ENCODE data around the gene CHGA.

CHGA gene

DNA sequence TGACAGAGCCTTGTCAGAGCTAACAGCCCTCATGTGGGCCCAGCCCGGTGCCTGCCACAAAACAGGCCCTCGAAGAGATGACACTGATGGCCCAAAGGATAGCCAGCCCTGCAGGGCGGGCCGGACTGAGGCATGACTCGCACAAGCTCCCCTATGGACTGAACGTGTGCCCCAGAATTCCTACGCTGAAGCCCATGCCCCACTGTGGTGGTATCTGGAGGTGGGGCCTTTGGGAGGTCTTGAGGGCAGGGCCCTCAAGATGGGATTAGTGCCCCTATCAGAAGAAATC is 38.6 kb downstream of the CHGA start:
- peak overlapping the region; percentile 49 for H3K27ac ChIP-seq
- DNase-seq (ENCODE audit: low spot score), result no peak
- ChIA-PET CTCF (interaction anchor here (1.0 to 1.1 kb wide), 2 partner anchors 9 to 152 kb away, joined by 4 read pairs; no protein-coding TSS in a partner anchor), POLR2A (ENCODE audit: low non-redundant PET) (no interaction called here)
- TF ChIP-seq, protein P1, sequence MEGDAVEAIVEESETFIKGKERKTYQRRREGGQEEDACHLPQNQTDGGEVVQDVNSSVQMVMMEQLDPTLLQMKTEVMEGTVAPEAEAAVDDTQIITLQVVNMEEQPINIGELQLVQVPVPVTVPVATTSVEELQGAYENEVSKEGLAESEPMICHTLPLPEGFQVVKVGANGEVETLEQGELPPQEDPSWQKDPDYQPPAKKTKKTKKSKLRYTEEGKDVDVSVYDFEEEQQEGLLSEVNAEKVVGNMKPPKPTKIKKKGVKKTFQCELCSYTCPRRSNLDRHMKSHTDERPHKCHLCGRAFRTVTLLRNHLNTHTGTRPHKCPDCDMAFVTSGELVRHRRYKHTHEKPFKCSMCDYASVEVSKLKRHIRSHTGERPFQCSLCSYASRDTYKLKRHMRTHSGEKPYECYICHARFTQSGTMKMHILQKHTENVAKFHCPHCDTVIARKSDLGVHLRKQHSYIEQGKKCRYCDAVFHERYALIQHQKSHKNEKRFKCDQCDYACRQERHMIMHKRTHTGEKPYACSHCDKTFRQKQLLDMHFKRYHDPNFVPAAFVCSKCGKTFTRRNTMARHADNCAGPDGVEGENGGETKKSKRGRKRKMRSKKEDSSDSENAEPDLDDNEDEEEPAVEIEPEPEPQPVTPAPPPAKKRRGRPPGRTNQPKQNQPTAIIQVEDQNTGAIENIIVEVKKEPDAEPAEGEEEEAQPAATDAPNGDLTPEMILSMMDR (conservative IDR thresholded peaks at IDR 0.05; ENCODE audit: low read depth), result no peak

- ChIA-PET CTCF (interaction anchor here (1.0 to 1.1 kb wide), 2 partner anchors 10 to 151 kb away, joined by 4 read pairs; no protein-coding TSS in a partner anchor), POLR2A (ENCODE audit: low non-redundant PET) (no interaction called here)
- DNase-seq (ENCODE audit: low spot score), result no peak
- TF ChIP-seq, protein P1 (conservative IDR thresholded peaks at IDR 0.05; ENCODE audit: low read depth), result no peak
- peak overlapping the region; percentile 49 for H3K27ac ChIP-seq
Measured at GRCh38 chr14:92962031-92962830, 39.3 kb downstream of the CHGA start.

DNA sequence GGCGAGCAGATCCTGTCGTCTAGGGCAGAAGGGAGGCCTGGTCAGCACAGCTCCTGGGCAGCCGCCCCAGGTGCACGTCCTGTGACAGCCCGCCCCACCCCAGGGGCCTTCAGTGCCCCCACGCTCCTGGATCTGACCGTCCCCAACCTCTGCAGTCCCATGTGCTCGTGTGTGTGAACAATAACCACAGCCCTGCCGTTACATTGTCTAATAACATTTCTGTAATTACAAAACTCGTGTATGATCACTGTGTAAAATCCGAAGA is 39.8 kb downstream of the CHGA start:
- H3K27ac ChIP-seq, result no peak overlapping the region
- ChIA-PET CTCF (no interaction called here), POLR2A (ENCODE audit: low non-redundant PET) (no interaction called here)
- no peak for DNase-seq (ENCODE audit: low spot score)
- TF ChIP-seq, protein P1 (conservative IDR thresholded peaks at IDR 0.05; ENCODE audit: low read depth), result no peak

GRCh38 chr14:92963301-92964123 is 40.6 kb downstream of the CHGA start:
- H3K27ac ChIP-seq, result peak overlapping the region; percentile 50
- TF ChIP-seq, protein P1 (conservative IDR thresholded peaks at IDR 0.05; ENCODE audit: low read depth), result no peak
- no peak for DNase-seq (ENCODE audit: low spot score)
- ChIA-PET CTCF (interaction anchor here (0.6 to 1.8 kb wide), 2 partner anchors 11 to 74 kb away, joined by 4 to 7 read pairs; no protein-coding TSS in a partner anchor), POLR2A (ENCODE audit: low non-redundant PET) (no interaction called here)

DNA sequence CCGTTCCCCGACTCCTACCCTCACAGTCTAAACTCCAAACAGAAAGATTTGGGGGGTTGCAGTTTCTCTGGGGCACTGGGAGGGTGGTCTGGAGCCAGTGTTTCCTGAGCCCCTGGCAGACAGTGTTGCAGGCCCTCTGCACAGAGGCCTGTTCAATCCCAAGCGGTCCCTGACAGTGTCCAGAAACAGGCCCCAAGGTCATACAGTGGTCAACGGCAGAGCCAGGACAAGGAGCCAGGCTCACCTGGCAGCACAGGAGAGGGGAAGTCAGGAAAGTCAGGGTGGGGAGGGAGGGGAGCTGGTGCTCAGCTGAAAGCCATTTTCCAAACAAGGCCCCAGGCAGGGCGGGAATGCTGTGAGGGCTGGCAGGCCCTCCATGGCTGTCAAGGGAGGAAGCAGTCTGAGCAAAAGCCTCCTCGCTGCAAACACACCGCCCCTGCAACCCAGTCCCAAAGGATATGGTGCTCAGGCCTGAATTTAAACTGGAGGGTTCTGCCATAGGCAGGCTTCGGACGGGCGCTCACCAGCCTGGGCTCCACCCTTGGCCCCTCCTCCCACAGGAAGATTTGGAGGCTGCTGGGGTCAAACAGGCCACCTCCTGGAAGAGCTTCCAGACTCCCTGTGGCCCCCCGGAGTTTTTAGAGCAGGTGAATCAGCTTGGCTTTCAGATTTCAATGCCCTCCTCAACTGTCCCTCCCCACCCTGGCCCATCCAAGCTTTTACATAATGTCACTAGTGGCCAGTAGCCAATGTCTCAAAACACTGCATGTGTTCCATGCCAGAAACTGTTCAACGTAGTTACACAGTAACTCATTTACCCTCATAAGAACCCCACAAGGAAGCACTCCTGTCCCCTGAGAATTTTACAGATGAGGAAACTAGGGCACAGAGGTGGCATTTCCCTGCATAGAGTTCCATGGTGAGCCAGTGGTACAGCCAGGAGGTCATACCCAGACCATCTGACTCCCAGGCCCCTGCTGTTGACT is 41.5 kb downstream of the CHGA start:
- POLR2A ChIA-PET (ENCODE audit: low non-redundant PET), result no interaction called here
- peak overlapping the region; percentile 50 for H3K27ac ChIP-seq
- TF ChIP-seq, protein P1 (conservative IDR thresholded peaks at IDR 0.05; ENCODE audit: low read depth), result no peak
- DNase-seq (ENCODE audit: low spot score), result no peak
- CTCF ChIA-PET, result interaction anchor here (0.6 to 1.8 kb wide), 2 partner anchors 12 to 74 kb away, joined by 4 to 7 read pairs; no protein-coding TSS in a partner anchor

GRCh38 chr14:92965281-92965680 is 42.3 kb downstream of the CHGA start:
- POLR2A ChIA-PET (ENCODE audit: low non-redundant PET), result no interaction called here
- DNase-seq (ENCODE audit: low spot score), result no peak
- CTCF ChIA-PET, result interaction anchor here (0.6 kb wide), 1 partner anchor 226 kb away, joined by 3 read pairs; no protein-coding TSS in a partner anchor
- no peak overlapping the region for H3K27ac ChIP-seq
- TF ChIP-seq, protein P1 (conservative IDR thresholded peaks at IDR 0.05; ENCODE audit: low read depth), result no peak

All from RWPE1 (cell line).